GM10266 (cell line): ENCODE data around the gene TMEM88.
"Not testable (repeated sequence)": the region's sequence is repeated elsewhere in the genome, so short reads cannot be mapped to it uniquely, and the experiment has no call there.

Experiments
- DNase-seq: peaks from one replicate; pipeline ENCODE4 v3.0.0; 2012; ENCODE audit errors: extremely low spot score
- CTCF ChIP-seq: IDR thresholded peaks from 2 replicates; pipeline ENCODE4 v1.5.1; 2012; ENCODE audit warnings: mild to moderate bottlenecking, low read depth; ENCODE audit not compliant: control insufficient read depth, insufficient read depth; ENCODE audit errors: missing control alignments

TMEM88 gene

GRCh38 chr17:7854851-7855659 is at the start of gene TMEM88:
Gene TMEM88, plus strand, starts transcription at chr17:7855066. Its CDS starts 9 bp downstream, at chr17:7855075.
- DNase-seq: no peak
- TF ChIP-seq CTCF: no peak

- no peak for DNase-seq
- no peak for TF ChIP-seq CTCF
Measured at GRCh38 chr17:7806587-7806986, 48.3 kb upstream of the TMEM88 start.

- no peak for DNase-seq
- no peak for TF ChIP-seq CTCF
Measured at GRCh38 chr17:7807206-7807605, 47.7 kb upstream of the TMEM88 start.

GRCh38 chr17:7809086-7809790 is 45.6 kb upstream of the TMEM88 start:
- no peak for TF ChIP-seq CTCF
- no peak for DNase-seq

GRCh38 chr17:7809791-7810343 is 45.0 kb upstream of the TMEM88 start:
- DNase-seq: not testable (repeated sequence)

- no peak for DNase-seq
- TF ChIP-seq CTCF: no peak
Measured at GRCh38 chr17:7811251-7811650, 43.6 kb upstream of the TMEM88 start.

GRCh38 chr17:7814969-7815368 is 39.9 kb upstream of the TMEM88 start:
- no peak for TF ChIP-seq CTCF
- DNase-seq: no peak
